ENCODE measurements around the gene RRBP1. TPM values are rescaled to one million over a fixed set of nuclear protein-coding genes. Genes with fewer than 3 reads are reported as not detected.
A peak's percentile ranks its signal among the peaks of the same experiment; 100 is the strongest.

RRBP1 gene
- total RNA-seq, 6 experiments from 2014 or later, result 273 to 331 (median 317) TPM

DNA sequence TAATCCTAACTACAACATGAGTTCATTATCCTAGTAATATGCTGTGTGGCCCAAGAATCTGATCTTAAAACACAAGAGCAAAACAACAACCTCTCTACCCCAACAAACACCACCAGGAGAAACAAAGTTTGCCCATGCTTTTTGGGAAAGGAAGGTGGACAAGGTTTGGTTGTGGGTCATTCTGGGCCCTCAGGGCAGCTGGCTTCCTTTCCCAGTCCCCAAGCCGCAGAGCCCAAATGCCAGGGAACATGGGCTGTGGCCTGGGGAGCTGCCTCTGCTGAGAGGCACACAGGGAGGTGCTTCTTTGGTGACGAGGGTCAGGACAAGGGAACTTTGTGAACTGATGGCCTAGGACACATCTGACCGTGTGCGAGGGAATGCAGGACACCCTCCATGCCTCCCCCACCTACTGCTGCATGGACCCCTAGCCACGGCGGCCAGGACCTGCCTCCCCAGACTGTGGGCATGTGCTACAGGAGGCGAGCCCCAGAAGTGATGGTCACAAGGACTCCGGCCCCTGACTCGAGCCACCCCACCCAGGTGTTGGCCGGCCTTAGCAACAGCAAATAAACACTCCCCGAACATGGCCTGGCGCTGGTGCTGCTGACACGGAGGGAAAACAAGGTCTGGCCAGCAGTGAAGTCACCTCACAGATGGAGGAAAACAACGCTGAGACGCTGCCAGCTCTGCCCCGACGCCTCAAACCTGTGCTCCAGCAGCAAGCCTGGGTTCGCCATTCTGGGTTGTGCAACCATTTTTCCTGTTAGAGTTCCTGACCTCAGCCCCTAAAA, 55.6 kb downstream of the RRBP1 start:
- Mint-ChIP-seq H3K36me3 (ENCODE audit: low read depth) (peaks cover 30% of the 10 kb centered on the region), H3K9me3 (no peaks in the 10 kb centered on the region), H3K27ac (peak overlapping the region; percentile 18; the same call in 1 of the 2 replicates), H3K27me3 (ENCODE audit: insufficient read depth) (peaks cover 5% of the 10 kb centered on the region), H3K4me3 (no peak overlapping the region; the same call in 1 of the 2 replicates), H3K4me1 (ENCODE audit: low read depth) (no peaks in the 10 kb centered on the region)
- TF ChIP-seq, protein P1, sequence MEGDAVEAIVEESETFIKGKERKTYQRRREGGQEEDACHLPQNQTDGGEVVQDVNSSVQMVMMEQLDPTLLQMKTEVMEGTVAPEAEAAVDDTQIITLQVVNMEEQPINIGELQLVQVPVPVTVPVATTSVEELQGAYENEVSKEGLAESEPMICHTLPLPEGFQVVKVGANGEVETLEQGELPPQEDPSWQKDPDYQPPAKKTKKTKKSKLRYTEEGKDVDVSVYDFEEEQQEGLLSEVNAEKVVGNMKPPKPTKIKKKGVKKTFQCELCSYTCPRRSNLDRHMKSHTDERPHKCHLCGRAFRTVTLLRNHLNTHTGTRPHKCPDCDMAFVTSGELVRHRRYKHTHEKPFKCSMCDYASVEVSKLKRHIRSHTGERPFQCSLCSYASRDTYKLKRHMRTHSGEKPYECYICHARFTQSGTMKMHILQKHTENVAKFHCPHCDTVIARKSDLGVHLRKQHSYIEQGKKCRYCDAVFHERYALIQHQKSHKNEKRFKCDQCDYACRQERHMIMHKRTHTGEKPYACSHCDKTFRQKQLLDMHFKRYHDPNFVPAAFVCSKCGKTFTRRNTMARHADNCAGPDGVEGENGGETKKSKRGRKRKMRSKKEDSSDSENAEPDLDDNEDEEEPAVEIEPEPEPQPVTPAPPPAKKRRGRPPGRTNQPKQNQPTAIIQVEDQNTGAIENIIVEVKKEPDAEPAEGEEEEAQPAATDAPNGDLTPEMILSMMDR (IDR thresholded peaks at IDR 0.05), result no peak
- no peak for DNase-seq

DNA sequence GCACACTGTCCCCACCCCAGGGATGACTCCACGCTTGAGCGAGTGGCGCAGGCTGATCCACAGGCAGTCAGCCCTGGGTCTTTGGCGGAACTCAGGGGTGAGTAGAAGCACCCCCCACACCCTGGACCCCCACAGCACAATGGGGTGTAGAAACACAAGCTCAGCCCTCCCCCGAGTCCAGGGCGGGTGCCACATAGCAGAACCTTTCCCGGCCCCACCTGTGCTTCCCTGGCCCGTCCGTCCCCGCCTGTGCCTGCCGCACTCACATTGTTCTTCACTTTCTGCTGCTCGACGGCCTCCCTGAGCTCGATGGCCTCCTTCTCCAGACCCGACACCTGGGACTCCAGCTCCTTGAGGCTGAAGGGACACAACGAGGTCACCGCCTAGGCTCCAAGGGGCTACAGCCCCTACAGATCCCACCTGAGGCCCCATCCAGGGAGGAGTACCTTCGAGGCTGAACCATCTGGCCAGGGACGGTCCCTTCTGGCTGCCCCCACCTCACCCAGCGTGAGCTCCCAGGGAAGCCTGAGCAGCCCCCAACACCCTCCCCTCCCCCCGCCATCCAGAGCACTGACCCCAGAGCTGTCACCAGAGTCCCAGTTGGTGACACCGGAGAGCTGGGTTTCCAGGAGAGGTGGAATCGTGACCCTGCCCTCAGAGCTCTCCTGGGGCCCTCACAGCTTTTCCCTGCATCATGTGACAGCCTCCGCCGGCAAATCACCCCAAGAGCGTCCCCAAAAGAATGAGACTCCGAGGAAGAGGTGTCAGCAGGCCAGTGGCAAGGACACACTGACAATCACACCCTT, 56.6 kb downstream of the RRBP1 start:
- DNase-seq, result no peak
- TF ChIP-seq, protein P1 (IDR thresholded peaks at IDR 0.05), result no peak
- Mint-ChIP-seq H3K36me3 (ENCODE audit: low read depth) (peaks cover 26% of the 10 kb centered on the region), H3K27me3 (ENCODE audit: insufficient read depth) (peaks cover 5% of the 10 kb centered on the region), H3K27ac (no peak overlapping the region), H3K9me3 (no peaks in the 10 kb centered on the region), H3K4me1 (ENCODE audit: low read depth) (no peaks in the 10 kb centered on the region), H3K4me3 (no peak overlapping the region)

DNA sequence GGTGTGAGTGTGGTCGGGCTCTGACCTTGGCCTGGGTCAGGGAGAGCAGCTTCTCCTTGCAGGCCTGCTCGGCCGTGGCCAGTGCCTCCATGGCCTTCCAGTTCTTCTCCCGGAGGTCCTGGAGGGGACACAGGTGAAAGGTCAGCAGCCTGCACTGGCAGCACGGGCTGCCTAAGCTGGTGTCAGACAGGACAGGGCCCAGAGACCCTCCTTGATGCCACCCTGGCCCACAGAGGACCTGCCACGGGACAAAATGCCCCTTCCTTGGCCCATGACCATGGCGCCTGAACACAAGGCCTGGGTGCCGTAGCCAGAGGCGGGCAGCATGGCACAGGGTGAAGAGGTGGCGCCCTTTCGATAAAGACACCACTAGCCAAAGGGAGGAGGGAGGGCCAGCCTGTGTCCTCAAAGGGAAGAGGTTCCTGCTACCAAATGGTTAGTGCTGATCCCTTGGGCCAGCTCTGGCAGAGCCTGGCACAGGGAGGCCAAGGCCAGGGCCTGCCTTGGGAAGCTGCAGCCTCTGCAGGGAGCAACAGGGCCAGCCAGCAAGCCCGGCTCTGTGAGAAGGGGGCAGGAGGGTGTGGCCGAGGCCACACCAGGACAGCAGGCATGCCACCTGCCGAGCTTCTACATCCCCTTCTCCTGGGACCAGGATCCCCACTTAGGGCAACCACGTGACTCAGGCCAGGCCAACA, 57.3 kb downstream of the RRBP1 start:
- Mint-ChIP-seq H3K4me3 (no peak overlapping the region), H3K27me3 (ENCODE audit: insufficient read depth) (peaks cover 5% of the 10 kb centered on the region), H3K9me3 (no peaks in the 10 kb centered on the region), H3K4me1 (ENCODE audit: low read depth) (no peaks in the 10 kb centered on the region), H3K36me3 (ENCODE audit: low read depth) (peaks cover 21% of the 10 kb centered on the region), H3K27ac (no peak overlapping the region)
- TF ChIP-seq, protein P1 (IDR thresholded peaks at IDR 0.05), result no peak
- DNase-seq, result no peak

DNA sequence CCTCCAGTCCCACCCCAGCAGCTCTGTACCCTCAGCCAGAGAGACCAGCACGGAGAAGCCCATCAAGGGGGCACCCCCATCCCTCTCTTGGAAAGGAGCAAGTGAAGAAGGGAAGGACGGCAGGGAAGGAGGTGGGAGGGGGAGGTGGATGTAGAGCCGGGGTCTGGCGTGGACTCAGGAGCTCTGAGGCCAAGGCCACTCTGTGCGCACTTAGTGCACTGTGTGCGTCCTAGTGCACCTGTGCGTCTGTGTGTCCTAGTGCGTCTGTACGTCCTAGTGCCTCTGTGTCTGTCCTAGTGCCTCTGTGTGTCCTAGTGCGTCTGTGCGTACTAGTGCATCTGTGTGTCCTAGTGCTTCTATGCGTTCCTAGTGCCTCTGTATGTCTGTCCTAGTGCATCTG, 58.0 kb downstream of the RRBP1 start:
- TF ChIP-seq, protein P1 (IDR thresholded peaks at IDR 0.05), result no peak
- DNase-seq, result no peak
- H3K27me3 Mint-ChIP-seq (ENCODE audit: insufficient read depth), result peaks cover 5% of the 10 kb centered on the region
- no peak overlapping the region for H3K4me3 Mint-ChIP-seq
- H3K4me1 Mint-ChIP-seq (ENCODE audit: low read depth), result no peaks in the 10 kb centered on the region
- no peak overlapping the region for H3K27ac Mint-ChIP-seq
- H3K36me3 Mint-ChIP-seq (ENCODE audit: low read depth), result peaks cover 21% of the 10 kb centered on the region
- no peaks in the 10 kb centered on the region for H3K9me3 Mint-ChIP-seq

DNA sequence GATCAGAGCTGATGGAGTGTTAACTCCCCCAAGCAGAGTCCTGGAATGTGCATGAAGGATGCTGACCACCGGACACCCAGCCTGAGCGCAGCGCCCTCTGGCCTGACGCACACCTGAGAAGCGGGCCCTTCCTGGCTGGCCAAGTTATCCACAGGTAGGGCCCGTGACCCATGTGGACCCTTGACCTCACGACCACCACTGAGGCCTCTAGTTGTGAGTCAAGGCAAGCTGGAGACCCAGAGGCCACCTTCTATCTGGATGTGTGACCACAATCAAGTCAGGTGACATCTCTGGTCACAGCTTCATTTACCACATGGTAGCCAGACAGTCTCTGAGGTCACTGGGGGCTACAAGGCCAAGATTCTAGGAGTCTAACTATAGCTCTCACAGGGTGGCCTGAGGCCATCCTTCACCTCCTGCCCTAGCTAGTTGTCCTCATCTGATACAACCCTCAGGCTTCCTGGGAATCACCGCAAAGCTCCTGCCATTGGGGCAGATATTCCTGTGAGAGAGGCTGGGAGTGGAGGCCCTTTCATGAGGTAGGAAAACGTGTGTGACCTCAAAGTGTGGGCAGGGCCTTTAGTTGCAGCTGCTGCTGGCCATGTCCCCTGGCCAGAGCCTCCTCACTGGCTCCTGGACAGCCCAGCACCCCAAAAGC, 59.1 kb downstream of the RRBP1 start:
- H3K36me3 Mint-ChIP-seq (ENCODE audit: low read depth), result peaks cover 21% of the 10 kb centered on the region
- TF ChIP-seq, protein P1 (IDR thresholded peaks at IDR 0.05), result no peak
- no peak overlapping the region for H3K27ac Mint-ChIP-seq
- no peaks in the 10 kb centered on the region for H3K9me3 Mint-ChIP-seq
- no peak overlapping the region for H3K4me3 Mint-ChIP-seq
- no peaks in the 10 kb centered on the region for H3K4me1 Mint-ChIP-seq (ENCODE audit: low read depth)
- no peak for DNase-seq
- peaks cover 4% of the 10 kb centered on the region for H3K27me3 Mint-ChIP-seq (ENCODE audit: insufficient read depth)

Measured in HFFc6 (cell line).